ENCODE results near the gene RIT2. TPM values are rescaled to one million over a fixed set of nuclear protein-coding genes. Genes with fewer than 3 reads are reported as not detected.

RIT2 gene
- total RNA-seq, 1 experiment from 2014 or later, result not detected

DNA sequence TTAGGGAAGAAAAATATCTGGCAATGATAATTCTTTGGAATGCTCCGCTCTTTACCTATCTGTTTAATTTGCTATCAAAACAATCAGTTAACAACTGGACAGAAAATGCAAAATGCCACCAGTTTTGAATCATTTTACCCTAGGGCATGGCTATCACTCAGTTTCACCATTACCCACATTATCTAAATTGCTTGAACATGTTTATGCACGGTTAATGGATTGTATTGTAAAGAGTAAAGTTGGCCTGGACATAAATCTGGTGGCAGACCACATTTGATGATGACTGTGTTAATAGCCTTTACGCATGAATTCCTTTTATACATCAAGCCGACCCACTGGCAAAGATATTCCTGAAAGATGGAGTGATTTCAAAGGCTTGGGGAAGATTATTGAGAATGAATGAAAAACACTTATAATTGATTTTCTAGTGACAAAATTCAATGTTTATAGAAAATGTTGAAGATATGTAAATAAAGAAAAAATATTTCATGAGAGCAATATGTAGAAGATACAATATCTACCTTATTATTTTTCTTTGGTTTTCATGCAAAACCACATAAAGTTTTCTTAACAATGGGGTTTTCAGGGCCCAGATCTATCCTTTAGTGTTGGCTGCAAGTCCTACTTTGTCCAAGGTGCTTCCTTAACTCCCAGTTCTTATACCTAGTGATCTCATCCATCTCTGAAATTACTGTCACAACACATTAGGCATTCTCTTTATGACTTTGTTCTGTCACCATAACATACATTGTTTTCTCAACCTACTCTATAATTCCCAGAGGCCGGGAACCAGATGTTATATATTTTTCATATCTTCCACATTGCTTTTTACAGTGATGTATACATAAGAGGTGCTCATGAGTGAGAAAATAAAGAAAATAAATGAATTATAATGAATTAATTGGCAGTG, 265.1 kb downstream of the RIT2 start:
- no peak overlapping the region for H3K4me3 Mint-ChIP-seq (ENCODE audit: low read depth, unreplicated experiment)
- H3K27me3 Mint-ChIP-seq (ENCODE audit: unreplicated experiment), result no peaks in the 10 kb centered on the region
- no peak overlapping the region for H3K27ac Mint-ChIP-seq (ENCODE audit: unreplicated experiment)
- no TSS peak for BruUV-seq (replicated peaks)
- no peaks in the 10 kb centered on the region for H3K9me3 Mint-ChIP-seq (ENCODE audit: low read depth, unreplicated experiment)
- CTCF ChIA-PET, result no interaction called here
- H3K36me3 Mint-ChIP-seq (ENCODE audit: insufficient read depth, unreplicated experiment), result no peaks in the 10 kb centered on the region
- no peaks in the 10 kb centered on the region for H3K4me1 Mint-ChIP-seq (ENCODE audit: low read depth, unreplicated experiment)
- intact Hi-C loops (cut with micrococcal nuclease; ENCODE audit: unreplicated experiment), result no loop called here
- DNase-seq, result no peak
- TF ChIP-seq, protein P1, sequence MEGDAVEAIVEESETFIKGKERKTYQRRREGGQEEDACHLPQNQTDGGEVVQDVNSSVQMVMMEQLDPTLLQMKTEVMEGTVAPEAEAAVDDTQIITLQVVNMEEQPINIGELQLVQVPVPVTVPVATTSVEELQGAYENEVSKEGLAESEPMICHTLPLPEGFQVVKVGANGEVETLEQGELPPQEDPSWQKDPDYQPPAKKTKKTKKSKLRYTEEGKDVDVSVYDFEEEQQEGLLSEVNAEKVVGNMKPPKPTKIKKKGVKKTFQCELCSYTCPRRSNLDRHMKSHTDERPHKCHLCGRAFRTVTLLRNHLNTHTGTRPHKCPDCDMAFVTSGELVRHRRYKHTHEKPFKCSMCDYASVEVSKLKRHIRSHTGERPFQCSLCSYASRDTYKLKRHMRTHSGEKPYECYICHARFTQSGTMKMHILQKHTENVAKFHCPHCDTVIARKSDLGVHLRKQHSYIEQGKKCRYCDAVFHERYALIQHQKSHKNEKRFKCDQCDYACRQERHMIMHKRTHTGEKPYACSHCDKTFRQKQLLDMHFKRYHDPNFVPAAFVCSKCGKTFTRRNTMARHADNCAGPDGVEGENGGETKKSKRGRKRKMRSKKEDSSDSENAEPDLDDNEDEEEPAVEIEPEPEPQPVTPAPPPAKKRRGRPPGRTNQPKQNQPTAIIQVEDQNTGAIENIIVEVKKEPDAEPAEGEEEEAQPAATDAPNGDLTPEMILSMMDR (IDR thresholded peaks at IDR 0.05; ENCODE audit: unreplicated experiment), result no peak

GRCh38 chr18:42839408-42839807, 276.1 kb downstream of the RIT2 start:
- CTCF ChIA-PET, result no interaction called here
- Mint-ChIP-seq H3K36me3 (ENCODE audit: insufficient read depth, unreplicated experiment) (no peaks in the 10 kb centered on the region), H3K4me1 (ENCODE audit: low read depth, unreplicated experiment) (no peaks in the 10 kb centered on the region), H3K27me3 (ENCODE audit: unreplicated experiment) (no peaks in the 10 kb centered on the region), H3K9me3 (ENCODE audit: low read depth, unreplicated experiment) (no peaks in the 10 kb centered on the region), H3K4me3 (ENCODE audit: low read depth, unreplicated experiment) (no peak overlapping the region), H3K27ac (ENCODE audit: unreplicated experiment) (no peak overlapping the region)
- BruUV-seq (replicated peaks), result no TSS peak
- intact Hi-C loops (cut with micrococcal nuclease; ENCODE audit: unreplicated experiment), result no loop called here
- DNase-seq, result no peak
- TF ChIP-seq, protein P1 (IDR thresholded peaks at IDR 0.05; ENCODE audit: unreplicated experiment), result no peak

DNA sequence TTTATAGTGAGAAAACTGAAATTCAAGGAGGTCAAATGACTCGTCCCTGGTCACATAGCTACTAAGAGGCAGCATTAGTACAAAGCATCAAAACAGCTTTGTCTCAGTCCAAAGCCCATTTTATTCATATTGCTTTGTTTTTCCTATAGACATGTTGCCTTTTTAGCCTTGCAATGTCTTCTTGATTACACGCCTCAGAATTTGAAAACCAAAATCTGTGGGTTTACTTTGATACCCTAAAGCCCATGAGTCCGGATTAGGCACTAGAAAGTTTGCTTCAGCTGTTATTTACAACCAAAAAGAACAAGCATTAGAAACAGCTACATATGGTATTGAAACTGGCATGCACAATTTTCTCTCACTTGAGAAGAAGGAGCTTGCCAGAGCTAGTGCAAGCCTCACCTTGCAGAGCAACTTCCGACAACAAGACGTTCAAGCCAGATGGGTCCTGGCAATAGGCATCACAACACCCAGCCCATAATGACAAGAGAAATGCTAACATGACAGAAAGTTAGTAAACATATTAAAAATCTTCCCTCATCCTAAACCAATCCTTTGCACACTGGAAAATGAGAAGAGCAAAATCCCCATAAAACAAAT, 276.8 kb downstream of the RIT2 start:
- H3K4me1 Mint-ChIP-seq (ENCODE audit: low read depth, unreplicated experiment), result no peaks in the 10 kb centered on the region
- H3K9me3 Mint-ChIP-seq (ENCODE audit: low read depth, unreplicated experiment), result no peaks in the 10 kb centered on the region
- no TSS peak for BruUV-seq (replicated peaks)
- no peak overlapping the region for H3K27ac Mint-ChIP-seq (ENCODE audit: unreplicated experiment)
- no peaks in the 10 kb centered on the region for H3K27me3 Mint-ChIP-seq (ENCODE audit: unreplicated experiment)
- H3K36me3 Mint-ChIP-seq (ENCODE audit: insufficient read depth, unreplicated experiment), result no peaks in the 10 kb centered on the region
- H3K4me3 Mint-ChIP-seq (ENCODE audit: low read depth, unreplicated experiment), result no peak overlapping the region
- TF ChIP-seq, protein P1 (IDR thresholded peaks at IDR 0.05; ENCODE audit: unreplicated experiment), result no peak
- CTCF ChIA-PET, result no interaction called here
- DNase-seq, result no peak
- intact Hi-C loops (cut with micrococcal nuclease; ENCODE audit: unreplicated experiment), result no loop called here

DNA sequence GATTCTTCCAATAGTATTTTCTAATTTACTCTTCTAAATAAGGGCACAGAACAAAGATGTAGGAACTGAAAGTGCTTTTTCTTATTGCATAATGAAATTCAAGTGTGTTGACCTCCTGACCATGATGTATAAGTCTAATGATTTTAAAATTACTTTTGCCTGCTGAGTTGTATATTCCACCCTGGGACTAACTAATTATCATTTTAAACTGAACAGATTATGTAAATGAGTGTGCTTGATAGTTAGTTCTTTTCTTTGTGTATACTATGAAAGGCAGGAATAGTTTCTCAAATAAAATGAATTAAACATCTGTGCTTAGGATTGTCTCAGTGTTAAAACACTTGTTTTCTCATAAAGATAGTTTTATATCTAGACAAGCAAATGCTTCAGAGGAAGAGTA, 284.5 kb downstream of the RIT2 start:
- TF ChIP-seq, protein P1 (IDR thresholded peaks at IDR 0.05; ENCODE audit: unreplicated experiment), result no peak
- no peak overlapping the region for H3K4me3 Mint-ChIP-seq (ENCODE audit: low read depth, unreplicated experiment)
- H3K27ac Mint-ChIP-seq (ENCODE audit: unreplicated experiment), result no peak overlapping the region
- no peaks in the 10 kb centered on the region for H3K36me3 Mint-ChIP-seq (ENCODE audit: insufficient read depth, unreplicated experiment)
- intact Hi-C loops (cut with micrococcal nuclease; ENCODE audit: unreplicated experiment), result no loop called here
- no peak for DNase-seq
- no peaks in the 10 kb centered on the region for H3K27me3 Mint-ChIP-seq (ENCODE audit: unreplicated experiment)
- no peaks in the 10 kb centered on the region for H3K9me3 Mint-ChIP-seq (ENCODE audit: low read depth, unreplicated experiment)
- CTCF ChIA-PET, result no interaction called here
- no TSS peak for BruUV-seq (replicated peaks)
- H3K4me1 Mint-ChIP-seq (ENCODE audit: low read depth, unreplicated experiment), result peaks cover 8% of the 10 kb centered on the region
